Ovary (tissue), 9 donors: Measurements from ENCODE around the gene KIF13A. TPM values are rescaled to one million over a fixed set of nuclear protein-coding genes. Genes with fewer than 3 reads are reported as not detected.

ENCODE experiments used
- DNase-seq, 5 donors: peaks; one replicate each; pipeline ENCODE4 v3.0.0-alpha.2; 2019 to 2020
- H3K27ac ChIP-seq, 2 donors: fragments of 200-600 bp; one replicate each; pipeline versions ENCODE4 v1.5.1 to v1.8.0; 2019 to 2022
- H3K27me3 ChIP-seq: fragments of 200-600 bp; one replicate; pipeline ENCODE4 v1.8.0; 2022
- H3K36me3 ChIP-seq: fragments of 200-600 bp; sonication (generic); one replicate; pipeline ENCODE4 v1.5.1; 2019
- H3K4me1 ChIP-seq: one replicate; pipeline ENCODE4 v1.8.1; 2013; ENCODE audit warnings: mild to moderate bottlenecking, moderate library complexity; ENCODE audit not compliant: insufficient read depth
- H3K4me3 ChIP-seq: fragments of 200-600 bp; sonication (generic); one replicate; pipeline ENCODE4 v1.5.1; 2017
- H3K9me3 ChIP-seq, 2 donors: fragments of 200-600 bp in 1 of 2; sonication (generic) in 1 of 2; one replicate each; pipeline versions ENCODE4 v1.5.1 to v1.8.1; 2013 to 2019; ENCODE audit warnings: mild to moderate bottlenecking in 1 of 2, moderate library complexity in 1 of 2
- EP300 ChIP-seq: sonication (generic); formaldehyde crosslinking; IDR thresholded peaks from one replicate; pipeline ENCODE4 v1.6.1; 2017; ENCODE audit warnings: antibody characterized with exemption
- POLR2A ChIP-seq: fragments of 450-650 bp; IDR thresholded peaks from one replicate; pipeline ENCODE4 v1.6.1; 2017; ENCODE audit warnings: antibody characterized with exemption, mild to moderate bottlenecking, moderate library complexity
- WGBS, 3 donors: extraction: QIAGEN DNeasy Blood & Tissue Kit in 1 of 3; methylation state at CpG; one replicate each; pipeline versions ENCODE4 v1.1.5 to v1.1.7; 2013 to 2017; 5-methylcytosine and 5-hydroxymethylcytosine counted together
- intact Hi-C, 4 donors: fragments of 100-400 bp; cut with DNase I; formaldehyde crosslinking; loops; one replicate each; pipeline versions ENCODE4 v1.11.0 to v1.15.1; 2022 to 2023
- polyA plus RNA-seq, 2 donors: library from polyadenylated mRNA; stranded (reverse); fragments of 200-250 nt in 1 of 2; fragments of 350-450 nt in 1 of 2; fragmentation: Illumina TruSeq in 1 of 2; extraction: RNeasy Lipid Tissue Mini Kit (QIAGEN cat#74804) in 1 of 2; gene quantifications; one replicate each; pipeline ENCODE4 v1.2.3, GENCODE V29; 2013 to 2014
- total RNA-seq, 7 donors: library from RNA; depleted of rRNA in 2 of 7; stranded (reverse); fragments of >200 nt in 2 of 7; fragmentation: NEBNext Ultra II Directional in 3 of 7; extraction: Animal tissue kit (Norgen Biotek cat#: 25700) in 3 of 7; gene quantifications; one replicate each; pipeline versions ENCODE4 v1.1.0 to v1.2.4, GENCODE V29; 2016 to 2023
- TF ChIP-seq, protein P1 (sequence below), 3 donors: fragments of 450-650 bp in 2 of 3; fragments of 200-600 bp in 1 of 3; IDR thresholded peaks; one replicate each; pipeline versions ENCODE4 v1.5.1 to v1.8.0; 2016 to 2022; ENCODE audit warnings: antibody characterized with exemption in 3 of 3, mild to moderate bottlenecking in 1 of 3
- donor health status: DM: no; HTN: no; CAD: no; lungs with moderate emphysema.
- donor health status: DM: no; HTN: no; CAD: no.
- donor health status: Bipolar disorder and iron deficiency.
- donor health status: DM: yes; HTN: yes; CAD: no.
- donor health status: DM: no; HTN: no; CAD: no.
- donor health status: DM: yes; HTN: yes; CAD: no.

KIF13A gene
- total and polyA plus RNA-seq, 9 donors = 18.4 to 44.4 (median 38.0) TPM

DNA sequence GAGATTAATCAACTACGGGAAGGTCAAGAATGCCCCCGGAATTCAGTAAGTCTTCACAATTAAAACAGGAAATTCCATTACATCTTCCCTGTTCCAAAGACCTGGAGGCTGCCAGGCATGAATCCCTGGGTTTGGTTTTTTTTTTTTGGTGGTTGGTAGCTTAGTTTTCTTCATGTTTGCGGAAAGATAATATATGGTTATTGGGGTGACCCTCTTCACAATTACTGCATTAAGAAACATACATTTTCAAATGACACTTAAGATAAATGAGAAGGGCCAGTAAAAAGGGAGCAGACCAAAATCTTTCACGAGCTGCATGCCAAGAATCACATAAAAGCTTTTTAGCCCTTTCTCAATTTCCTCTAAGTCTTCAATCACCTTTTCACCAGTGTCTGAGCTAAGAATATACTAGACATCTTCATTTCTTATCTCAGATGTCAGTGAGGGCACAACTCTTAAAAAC lies 64.0 kb downstream of the KIF13A start:
- no peak overlapping the region for H3K4me3 ChIP-seq
- peaks cover 6% of the 10 kb centered on the region for H3K4me1 ChIP-seq
- H3K9me3 ChIP-seq = no peaks in the 10 kb centered on the region
- intact Hi-C loops = no loop called here
- TF ChIP-seq, protein P1, sequence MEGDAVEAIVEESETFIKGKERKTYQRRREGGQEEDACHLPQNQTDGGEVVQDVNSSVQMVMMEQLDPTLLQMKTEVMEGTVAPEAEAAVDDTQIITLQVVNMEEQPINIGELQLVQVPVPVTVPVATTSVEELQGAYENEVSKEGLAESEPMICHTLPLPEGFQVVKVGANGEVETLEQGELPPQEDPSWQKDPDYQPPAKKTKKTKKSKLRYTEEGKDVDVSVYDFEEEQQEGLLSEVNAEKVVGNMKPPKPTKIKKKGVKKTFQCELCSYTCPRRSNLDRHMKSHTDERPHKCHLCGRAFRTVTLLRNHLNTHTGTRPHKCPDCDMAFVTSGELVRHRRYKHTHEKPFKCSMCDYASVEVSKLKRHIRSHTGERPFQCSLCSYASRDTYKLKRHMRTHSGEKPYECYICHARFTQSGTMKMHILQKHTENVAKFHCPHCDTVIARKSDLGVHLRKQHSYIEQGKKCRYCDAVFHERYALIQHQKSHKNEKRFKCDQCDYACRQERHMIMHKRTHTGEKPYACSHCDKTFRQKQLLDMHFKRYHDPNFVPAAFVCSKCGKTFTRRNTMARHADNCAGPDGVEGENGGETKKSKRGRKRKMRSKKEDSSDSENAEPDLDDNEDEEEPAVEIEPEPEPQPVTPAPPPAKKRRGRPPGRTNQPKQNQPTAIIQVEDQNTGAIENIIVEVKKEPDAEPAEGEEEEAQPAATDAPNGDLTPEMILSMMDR (IDR thresholded peaks at IDR 0.05) = no peak
- no peak for TF ChIP-seq POLR2A
- TF ChIP-seq EP300 = no peak
- no peak for DNase-seq
- no peak overlapping the region for H3K27ac ChIP-seq
- H3K27me3 ChIP-seq = no peaks in the 10 kb centered on the region
- 32 to 51% (median 40%) methylated on average over 4 of the region's 4 CpGs for WGBS, 3 donors
- no peaks in the 10 kb centered on the region for H3K36me3 ChIP-seq

DNA sequence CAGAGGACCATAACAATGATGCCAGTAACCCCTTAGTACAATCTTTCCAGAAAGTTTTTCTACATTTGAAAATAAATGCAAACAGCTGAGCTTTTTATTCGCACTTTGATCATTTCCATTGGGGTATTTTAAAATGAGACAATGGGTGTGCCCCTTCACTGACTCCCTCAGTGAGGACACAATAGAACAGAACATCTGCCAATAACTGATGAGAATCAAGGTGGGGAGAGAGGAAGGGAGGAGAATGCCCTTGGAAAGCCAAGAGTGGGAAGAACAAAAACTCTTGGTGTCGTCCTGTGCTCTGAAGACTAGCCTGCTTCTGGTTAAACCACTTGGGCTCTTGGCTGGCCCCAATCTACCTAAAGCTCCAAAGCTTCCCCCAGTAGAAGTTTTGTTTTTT lies 66.0 kb downstream of the KIF13A start:
- Histone ChIP-seq H3K9me3 (no peaks in the 10 kb centered on the region), H3K27me3 (no peaks in the 10 kb centered on the region), H3K36me3 (no peaks in the 10 kb centered on the region), H3K4me3 (no peak overlapping the region), H3K27ac (no peak overlapping the region), H3K4me1 (no peaks in the 10 kb centered on the region)
- TF ChIP-seq EP300 (no peak), POLR2A (no peak)
- TF ChIP-seq, protein P1 (IDR thresholded peaks at IDR 0.05) = no peak
- WGBS, 3 donors = 92 to 95% (median 93%) methylated on average over 2 of the region's 2 CpGs
- DNase-seq = no peak
- intact Hi-C loops = no loop called here

DNA sequence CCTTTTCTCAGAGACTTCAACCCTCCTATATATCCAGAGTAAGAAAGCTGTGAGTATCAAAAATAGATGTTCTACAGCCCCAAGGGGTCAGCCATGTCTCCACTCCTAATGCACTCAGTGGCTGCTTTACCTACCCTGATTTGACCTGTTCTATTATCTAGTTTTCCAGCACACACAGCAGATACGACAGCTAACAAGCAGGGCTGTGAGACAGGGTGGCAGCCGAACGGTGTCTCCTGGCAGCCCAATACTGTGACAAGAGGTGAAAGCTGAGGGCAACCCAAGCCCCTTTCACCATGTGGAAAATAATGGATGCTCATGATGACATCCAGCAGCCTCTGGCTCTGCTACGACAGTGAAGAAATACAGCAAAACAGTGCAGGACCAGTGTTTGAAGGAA lies 67.9 kb downstream of the KIF13A start:
- DNase-seq = no peak
- H3K4me1 ChIP-seq = peaks cover 2% of the 10 kb centered on the region
- H3K27ac ChIP-seq = no peak overlapping the region
- no peak overlapping the region for H3K4me3 ChIP-seq
- no peaks in the 10 kb centered on the region for H3K9me3 ChIP-seq
- intact Hi-C loops = no loop called here
- H3K36me3 ChIP-seq = no peaks in the 10 kb centered on the region
- H3K27me3 ChIP-seq = no peaks in the 10 kb centered on the region
- no peak for TF ChIP-seq EP300
- TF ChIP-seq POLR2A = no peak
- TF ChIP-seq, protein P1 (IDR thresholded peaks at IDR 0.05) = no peak
- 90 to 98% (median 93%) methylated on average over 4 of the region's 4 CpGs for WGBS, 3 donors

DNA sequence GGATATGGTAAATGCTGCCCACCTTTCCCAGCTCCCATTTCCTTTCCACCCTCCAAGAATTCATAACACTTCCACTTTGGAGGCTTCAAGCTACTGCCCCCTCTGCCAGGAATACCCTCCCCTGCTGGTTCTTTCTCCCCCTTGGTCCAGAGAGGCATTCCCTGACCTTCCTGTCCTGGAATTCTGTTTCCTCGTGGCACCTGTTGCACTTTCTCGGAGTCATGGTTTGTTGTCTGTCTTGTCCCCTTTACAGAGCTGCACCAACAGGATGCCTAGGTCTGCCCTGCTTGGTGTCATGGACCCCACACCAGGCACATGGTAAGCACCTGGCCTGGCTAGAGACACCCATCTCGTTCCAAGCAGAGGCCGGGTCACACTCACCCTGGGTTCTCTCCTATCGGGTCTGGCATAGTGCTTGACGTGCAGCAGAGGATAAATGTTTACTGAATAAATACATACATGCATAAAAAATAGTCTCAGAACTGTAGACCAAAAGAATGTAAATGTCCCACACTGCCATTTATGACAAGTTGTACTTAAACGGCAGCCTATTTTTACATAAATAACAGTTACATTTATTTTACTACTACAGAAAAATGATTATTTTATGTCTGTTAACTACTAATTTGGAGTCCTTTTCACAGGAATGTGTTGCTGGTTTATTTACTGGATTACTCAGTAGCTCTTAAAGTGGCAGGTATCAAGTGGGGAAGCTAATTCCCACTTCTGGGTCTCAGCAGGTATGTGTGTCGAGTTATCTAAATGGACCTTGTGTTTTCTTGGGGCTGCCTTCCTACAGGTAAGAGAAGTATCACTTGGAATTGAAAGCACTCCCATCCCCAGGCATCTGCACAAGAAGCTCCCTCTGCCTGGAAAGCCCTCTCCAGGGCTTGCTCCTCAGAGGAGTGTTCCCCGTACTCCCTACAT lies 69.3 kb downstream of the KIF13A start:
- DNase-seq = no peak
- Histone ChIP-seq H3K36me3 (no peaks in the 10 kb centered on the region), H3K27me3 (no peaks in the 10 kb centered on the region), H3K4me3 (no peak overlapping the region), H3K27ac (no peak overlapping the region), H3K4me1 (peaks cover 3% of the 10 kb centered on the region), H3K9me3 (no peaks in the 10 kb centered on the region)
- intact Hi-C loops = no loop called here
- 85 to 90% (median 85%) methylated on average over 9 of the region's 9 CpGs for whole genome bisulfite sequencing, 3 donors
- TF ChIP-seq, protein P1 (IDR thresholded peaks at IDR 0.05) = no peak
- no peak for TF ChIP-seq EP300
- TF ChIP-seq POLR2A = no peak
